Breast epithelium (tissue), 3 donors: ENCODE results near the gene SYNPO2.
"Not testable (repeated sequence)": the region's sequence is repeated elsewhere in the genome, so short reads cannot be mapped to it uniquely, and the experiment has no call there.

Source experiments
- CTCF ChIP-seq, 3 donors: fragments of 450-650 bp; IDR thresholded peaks; one replicate each; pipeline ENCODE4 v1.5.1; 2016 to 2017; ENCODE audit warnings: antibody characterized with exemption in 3 of 3, mild to moderate bottlenecking in 3 of 3, moderate library complexity in 3 of 3
- POLR2A ChIP-seq: fragments of 450-650 bp; IDR thresholded peaks from one replicate; pipeline ENCODE4 v1.6.1; 2016; ENCODE audit warnings: antibody characterized with exemption, mild to moderate bottlenecking, moderate library complexity
- POLR2AphosphoS5 ChIP-seq, 3 donors: sonication (generic); formaldehyde crosslinking; IDR thresholded peaks; one replicate each; pipeline ENCODE4 v1.6.1; 2017; ENCODE audit warnings: antibody characterized with exemption in 3 of 3

GRCh38 chr4:119010221-119010620, 121.6 kb downstream of the SYNPO2 start:
- not testable (repeated sequence) for TF ChIP-seq CTCF (IDR thresholded peaks at IDR 0.05); POLR2AphosphoS5 (IDR thresholded peaks at IDR 0.05); POLR2A
